Measurements from ENCODE around the gene TBCA. TPM values are rescaled to one million over a fixed set of nuclear protein-coding genes. Genes with fewer than 3 reads are reported as not detected.

TBCA gene
- total RNA-seq, 2 experiments from 2014 or later, result 206 to 220 TPM

GRCh38 chr5:77696120-77696519 lies 80.0 kb downstream of the TBCA start:
- no peak for DNase-seq
- peaks cover 7% of the 10 kb centered on the region for H3K9me3 Mint-ChIP-seq
- peaks cover 40% of the 10 kb centered on the region for H3K4me1 Mint-ChIP-seq (ENCODE audit: low read depth)
- ChIA-PET CTCF (no interaction called here), POLR2A (interaction anchor here (0.6 kb wide), 1 partner anchor 499 kb away, joined by 3 read pairs; no protein-coding TSS in a partner anchor)
- no peaks in the 10 kb centered on the region for H3K27me3 Mint-ChIP-seq
- intact Hi-C loops (cut with micrococcal nuclease), result no loop called here
- H3K4me3 Mint-ChIP-seq, result no peak overlapping the region
- H3K36me3 Mint-ChIP-seq, result peaks cover 41% of the 10 kb centered on the region
- no peak overlapping the region for H3K27ac Mint-ChIP-seq

- POLR2A ChIA-PET, result no interaction called here
- H3K9me3 Mint-ChIP-seq, result peaks cover 7% of the 10 kb centered on the region
- peaks cover 24% of the 10 kb centered on the region for H3K4me1 Mint-ChIP-seq (ENCODE audit: low read depth)
- CTCF ChIA-PET, result no interaction called here
- no peak overlapping the region for H3K27ac Mint-ChIP-seq
- intact Hi-C loops (cut with micrococcal nuclease), result no loop called here
- no peaks in the 10 kb centered on the region for H3K27me3 Mint-ChIP-seq
- peaks cover 37% of the 10 kb centered on the region for H3K36me3 Mint-ChIP-seq
- no peak overlapping the region for H3K4me3 Mint-ChIP-seq
- DNase-seq, result no peak
Measured at GRCh38 chr5:77693913-77694312, 82.2 kb downstream of the TBCA start.

GRCh38 chr5:77683171-77683732 lies 92.9 kb downstream of the TBCA start:
- no peak for DNase-seq
- no peaks in the 10 kb centered on the region for H3K4me1 Mint-ChIP-seq (ENCODE audit: low read depth)
- H3K9me3 Mint-ChIP-seq, result peaks cover 2% of the 10 kb centered on the region
- peaks cover 9% of the 10 kb centered on the region for H3K27me3 Mint-ChIP-seq
- intact Hi-C loops (cut with micrococcal nuclease), result no loop called here
- no peak overlapping the region for H3K27ac Mint-ChIP-seq
- CTCF ChIA-PET, result no interaction called here
- POLR2A ChIA-PET, result no interaction called here
- peaks cover 1% of the 10 kb centered on the region for H3K36me3 Mint-ChIP-seq
- no peak overlapping the region for H3K4me3 Mint-ChIP-seq

GRCh38 chr5:77670526-77670925 lies 105.6 kb downstream of the TBCA start:
- H3K4me1 Mint-ChIP-seq (ENCODE audit: low read depth), result no peaks in the 10 kb centered on the region
- H3K27ac Mint-ChIP-seq, result no peak overlapping the region
- intact Hi-C loops (cut with micrococcal nuclease), result no loop called here
- DNase-seq, result no peak
- H3K27me3 Mint-ChIP-seq, result peaks cover 14% of the 10 kb centered on the region
- ChIA-PET CTCF (no interaction called here), POLR2A (no interaction called here)
- H3K36me3 Mint-ChIP-seq, result no peaks in the 10 kb centered on the region
- peaks cover 4% of the 10 kb centered on the region for H3K9me3 Mint-ChIP-seq
- H3K4me3 Mint-ChIP-seq, result no peak overlapping the region

- no peak for DNase-seq
- H3K4me3 Mint-ChIP-seq, result no peak overlapping the region
- no peak overlapping the region for H3K27ac Mint-ChIP-seq
- peaks cover 14% of the 10 kb centered on the region for H3K27me3 Mint-ChIP-seq
- no peaks in the 10 kb centered on the region for H3K9me3 Mint-ChIP-seq
- ChIA-PET CTCF (no interaction called here), POLR2A (no interaction called here)
- H3K4me1 Mint-ChIP-seq (ENCODE audit: low read depth), result no peaks in the 10 kb centered on the region
- intact Hi-C loops (cut with micrococcal nuclease), result no loop called here
- no peaks in the 10 kb centered on the region for H3K36me3 Mint-ChIP-seq
Measured at GRCh38 chr5:77669677-77670076, 106.5 kb downstream of the TBCA start.

- ChIA-PET CTCF (interaction anchor here (0.6 to 0.8 kb wide), 2 partner anchors 12 to 405 kb away, joined by 3 read pairs; no protein-coding TSS in a partner anchor), POLR2A (interaction anchor here (1.1 kb wide), 2 partner anchors 112 to 218 kb away, joined by 3 to 5 read pairs; no protein-coding TSS in a partner anchor)
- no peak for DNase-seq
- intact Hi-C loops (cut with micrococcal nuclease), result loop anchor here (2.0 kb wide), 1 partner anchor 114 kb away; the partner anchor contains the start of gene TBCA
- H3K27me3 Mint-ChIP-seq, result peaks cover 11% of the 10 kb centered on the region
- H3K36me3 Mint-ChIP-seq, result no peaks in the 10 kb centered on the region
- H3K27ac Mint-ChIP-seq, result no peak overlapping the region
- H3K4me3 Mint-ChIP-seq, result no peak overlapping the region
- H3K4me1 Mint-ChIP-seq (ENCODE audit: low read depth), result peaks cover 16% of the 10 kb centered on the region
- no peaks in the 10 kb centered on the region for H3K9me3 Mint-ChIP-seq
Measured at GRCh38 chr5:77663090-77663863, 112.9 kb downstream of the TBCA start.

GRCh38 chr5:77662635-77663034 lies 113.5 kb downstream of the TBCA start:
- intact Hi-C loops (cut with micrococcal nuclease), result loop anchor here (2.0 kb wide), 1 partner anchor 114 kb away; the partner anchor contains the start of gene TBCA
- Mint-ChIP-seq H3K4me3 (no peak overlapping the region), H3K36me3 (no peaks in the 10 kb centered on the region), H3K27ac (no peak overlapping the region), H3K4me1 (ENCODE audit: low read depth) (peaks cover 16% of the 10 kb centered on the region), H3K9me3 (no peaks in the 10 kb centered on the region), H3K27me3 (peaks cover 10% of the 10 kb centered on the region)
- ChIA-PET CTCF (interaction anchor here (0.6 to 0.8 kb wide), 2 partner anchors 12 to 585 kb away, joined by 3 read pairs; no protein-coding TSS in a partner anchor), POLR2A (interaction anchor here (0.7 to 1.1 kb wide), 3 partner anchors 23 to 339 kb away, joined by 3 to 4 read pairs (median 3); no protein-coding TSS in a partner anchor)
- DNase-seq, result no peak

GRCh38 chr5:77658662-77659061 lies 117.5 kb downstream of the TBCA start:
- ChIA-PET CTCF (no interaction called here), POLR2A (interaction anchor here (0.6 kb wide), 1 partner anchor 722 kb away, joined by 3 read pairs; no protein-coding TSS in a partner anchor)
- intact Hi-C loops (cut with micrococcal nuclease), result no loop called here
- Mint-ChIP-seq H3K9me3 (no peaks in the 10 kb centered on the region), H3K36me3 (no peaks in the 10 kb centered on the region), H3K27me3 (peaks cover 24% of the 10 kb centered on the region), H3K4me3 (no peak overlapping the region), H3K27ac (no peak overlapping the region), H3K4me1 (ENCODE audit: low read depth) (peaks cover 16% of the 10 kb centered on the region)
- DNase-seq, result no peak

GRCh38 chr5:77651343-77651742 lies 124.8 kb downstream of the TBCA start:
- no peak for DNase-seq
- no peaks in the 10 kb centered on the region for H3K36me3 Mint-ChIP-seq
- no peaks in the 10 kb centered on the region for H3K9me3 Mint-ChIP-seq
- ChIA-PET POLR2A (no interaction called here), CTCF (interaction anchor here (1.0 kb wide), 1 partner anchor 11 kb away, joined by 3 read pairs; no protein-coding TSS in a partner anchor)
- no peak overlapping the region for H3K4me3 Mint-ChIP-seq
- no peaks in the 10 kb centered on the region for H3K4me1 Mint-ChIP-seq (ENCODE audit: low read depth)
- no peak overlapping the region for H3K27ac Mint-ChIP-seq
- intact Hi-C loops (cut with micrococcal nuclease), result no loop called here
- peaks cover 39% of the 10 kb centered on the region for H3K27me3 Mint-ChIP-seq

- DNase-seq, result no peak
- no peaks in the 10 kb centered on the region for H3K36me3 Mint-ChIP-seq
- intact Hi-C loops (cut with micrococcal nuclease), result no loop called here
- no peak overlapping the region for H3K4me3 Mint-ChIP-seq
- ChIA-PET POLR2A (no interaction called here), CTCF (interaction anchor here (1.0 kb wide), 1 partner anchor 12 kb away, joined by 3 read pairs; no protein-coding TSS in a partner anchor)
- H3K9me3 Mint-ChIP-seq, result no peaks in the 10 kb centered on the region
- H3K27me3 Mint-ChIP-seq, result peaks cover 43% of the 10 kb centered on the region
- no peaks in the 10 kb centered on the region for H3K4me1 Mint-ChIP-seq (ENCODE audit: low read depth)
- no peak overlapping the region for H3K27ac Mint-ChIP-seq
Measured at GRCh38 chr5:77650686-77651085, 125.5 kb downstream of the TBCA start.

- Mint-ChIP-seq H3K36me3 (no peaks in the 10 kb centered on the region), H3K4me1 (ENCODE audit: low read depth) (peaks cover 3% of the 10 kb centered on the region), H3K9me3 (no peaks in the 10 kb centered on the region), H3K4me3 (no peak overlapping the region), H3K27me3 (peaks cover 45% of the 10 kb centered on the region), H3K27ac (no peak overlapping the region)
- ChIA-PET CTCF (no interaction called here), POLR2A (no interaction called here)
- DNase-seq, result no peak
- intact Hi-C loops (cut with micrococcal nuclease), result loop anchor here (5.0 to 10.0 kb wide), 3 partner anchors 128 to 645 kb away; partner anchors contain the start of genes AP3B1 and TBCA
Measured at GRCh38 chr5:77649776-77650175, 126.4 kb downstream of the TBCA start.

GRCh38 chr5:77645995-77646639 lies 130.0 kb downstream of the TBCA start:
- Mint-ChIP-seq H3K4me3 (no peak overlapping the region), H3K27me3 (peaks cover 59% of the 10 kb centered on the region), H3K36me3 (peaks cover 1% of the 10 kb centered on the region), H3K4me1 (ENCODE audit: low read depth) (peaks cover 21% of the 10 kb centered on the region), H3K9me3 (peaks cover under 1% of the 10 kb centered on the region), H3K27ac (no peak overlapping the region)
- ChIA-PET POLR2A (no interaction called here), CTCF (interaction anchor here (0.6 to 1.6 kb wide), 3 partner anchors 9 to 364 kb away, joined by 4 to 5 read pairs (median 5); no protein-coding TSS in a partner anchor)
- no peak for DNase-seq
- intact Hi-C loops (cut with micrococcal nuclease), result loop anchor here (2.0 to 10.0 kb wide), 4 partner anchors 15 to 649 kb away; partner anchors contain the start of genes AP3B1 and TBCA

Data from activated CD4-positive, alpha-beta memory T cell treated with anti-CD3 and anti-CD28 coated beads for 36 hours (primary cell).